HG03460 (cell line): Measurements from ENCODE around the gene CFI.
"Not testable (repeated sequence)": the region's sequence is repeated elsewhere in the genome, so short reads cannot be mapped to it uniquely, and the experiment has no call there.

Experiments used
- ATAC-seq: cut with Tn5 transposase; IDR thresholded peaks from one replicate; pipeline ENCODE4 v1.9.1; 2021; ENCODE audit not compliant: unreplicated experiment

The CFI gene

GRCh38 chr4:109801099-109801789, 555 bp downstream of the CFI start:
- ATAC-seq = no peak

- ATAC-seq = no peak
These were observed 2.9 kb downstream of the CFI start for GRCh38 chr4:109798866-109799265.

- ATAC-seq = no peak
These were observed 6.7 kb downstream of the CFI start for GRCh38 chr4:109795059-109795458.

GRCh38 chr4:109787807-109788206, 14.0 kb downstream of the CFI start:
- no peak for ATAC-seq

GRCh38 chr4:109786846-109787245, 15.0 kb downstream of the CFI start:
- ATAC-seq = no peak

GRCh38 chr4:109782092-109782491, 19.7 kb downstream of the CFI start:
- ATAC-seq = not testable (repeated sequence)

GRCh38 chr4:109764789-109765402, 36.9 kb downstream of the CFI start:
- no peak for ATAC-seq

- no peak for ATAC-seq
These were observed 37.4 kb downstream of the CFI start for GRCh38 chr4:109764376-109764775.

- ATAC-seq = no peak
These were observed 41.1 kb downstream of the CFI start for GRCh38 chr4:109760682-109761081.

- ATAC-seq = no peak
These were observed 46.1 kb downstream of the CFI start for GRCh38 chr4:109755656-109756055.

GRCh38 chr4:109754093-109754857, 47.5 kb downstream of the CFI start:
- ATAC-seq = no peak

GRCh38 chr4:109752525-109752924, 49.3 kb downstream of the CFI start:
- ATAC-seq = no peak

GRCh38 chr4:109751852-109752251, 49.9 kb downstream of the CFI start:
- ATAC-seq = no peak

- no peak for ATAC-seq
These were observed 51.1 kb downstream of the CFI start for GRCh38 chr4:109750652-109751244.

GRCh38 chr4:109749388-109750082, 52.3 kb downstream of the CFI start:
- no peak for ATAC-seq

GRCh38 chr4:109748114-109748513, 53.7 kb downstream of the CFI start:
- no peak for ATAC-seq

GRCh38 chr4:109746728-109747127, 55.1 kb downstream of the CFI start:
- ATAC-seq = no peak

- no peak for ATAC-seq
These were observed 56.0 kb downstream of the CFI start for GRCh38 chr4:109745830-109746229.

GRCh38 chr4:109739547-109739946, 62.3 kb downstream of the CFI start:
- ATAC-seq = no peak

GRCh38 chr4:109738104-109738872, 63.5 kb downstream of the CFI start:
- ATAC-seq = no peak
